ENCODE measurements around the gene IDS. TPM values are rescaled to one million over a fixed set of nuclear protein-coding genes. Genes with fewer than 3 reads are reported as not detected.

IDS gene
- total and polyA plus RNA-seq, 4 donors, result 5.3 to 21.9 (median 15.4) TPM

- TF ChIP-seq FOXA1 (IDR thresholded peaks at IDR 0.05) (no peak), FOXA2 (IDR thresholded peaks at IDR 0.05) (no peak), RAD21 (IDR thresholded peaks at IDR 0.05) (no peak), SP1 (IDR thresholded peaks at IDR 0.05) (no peak), MAX (IDR thresholded peaks at IDR 0.05) (no peak), HNF4G (IDR thresholded peaks at IDR 0.05) (no peak), NR2F2 (IDR thresholded peaks at IDR 0.05) (no peak), CTCF (IDR thresholded peaks at IDR 0.05; ENCODE audit: low read depth, low read length, missing input control) (no peak), TAF1 (conservative IDR thresholded peaks at IDR 0.05) (no peak), YY1 (IDR thresholded peaks at IDR 0.05) (no peak), JUND (IDR thresholded peaks at IDR 0.05) (no peak), HNF4A (conservative IDR thresholded peaks at IDR 0.05) (no peak), EGR1 (IDR thresholded peaks at IDR 0.05; ENCODE audit: low read depth in 2 of 2) (no peak), ZBTB33 (IDR thresholded peaks at IDR 0.05) (no peak), RXRA (IDR thresholded peaks at IDR 0.05) (no peak), ATF3 (IDR thresholded peaks at IDR 0.05) (no peak), REST (IDR thresholded peaks at IDR 0.05) (no peak), GABPA (IDR thresholded peaks at IDR 0.05 in 1 of 2, conservative IDR thresholded peaks at IDR 0.05 in 1 of 2) (no peak)
- H3K27me3 ChIP-seq (ENCODE audit: control insufficient read depth in 4 of 4, insufficient read depth in 4 of 4, low read length in 3 of 4), result no peaks in the 10 kb centered on the region
- no peaks in the 10 kb centered on the region for H3K4me1 ChIP-seq (ENCODE audit: control insufficient read depth in 4 of 4, insufficient read depth in 4 of 4, low read length in 3 of 4)
- H3K4me3 ChIP-seq (ENCODE audit: low read depth in 1 of 3, low read length in 3 of 3), result no peak overlapping the region
- no peaks in the 10 kb centered on the region for H3K36me3 ChIP-seq (ENCODE audit: control insufficient read depth in 4 of 4, insufficient read depth in 3 of 4, low read depth in 1 of 4, low read length in 3 of 4)
- no peak overlapping the region for H3K9ac ChIP-seq (ENCODE audit: low read depth in 1 of 2, low read length in 2 of 2)
- no peaks in the 10 kb centered on the region for H3K9me3 ChIP-seq (ENCODE audit: control insufficient read depth in 4 of 4, low read length in 3 of 4)
- WGBS, result 76% methylated on average over 2 of the region's 2 CpGs
- H3K27ac ChIP-seq (ENCODE audit: low read depth in 1 of 2, low read length in 2 of 2), result no peak overlapping the region
- DNase-seq (ENCODE audit: low spot score), result no peak
Observed at GRCh38 chrX:149516604-149517003, 11.5 kb upstream of the IDS start.
